Astrocyte of the cerebellum (primary cell): ENCODE measurements around the gene LYPD4.

Experiments used
- DNase-seq: peaks from one replicate; pipeline ENCODE4 v3.0.0-alpha.2; 2011; ENCODE audit warnings: low read depth
- H3K4me3 ChIP-seq: 2 replicates; pipeline ENCODE4 v1.5.1; 2011; ENCODE audit warnings: mild to moderate bottlenecking, low read depth, low read length, moderate library complexity
- in situ Hi-C: cut with HindIII; loops from 2 replicates; pipeline ENCODE4 v1.10.0; 2017; ENCODE audit warnings: low sequenced_read_pairs
- TF ChIP-seq, protein P1 (sequence below): IDR thresholded peaks from 2 replicates; pipeline ENCODE4 v1.5.1; 2012; ENCODE audit warnings: low read length, low read depth, moderate library complexity, mild to moderate bottlenecking; ENCODE audit errors: missing control alignments

The LYPD4 gene

DNA sequence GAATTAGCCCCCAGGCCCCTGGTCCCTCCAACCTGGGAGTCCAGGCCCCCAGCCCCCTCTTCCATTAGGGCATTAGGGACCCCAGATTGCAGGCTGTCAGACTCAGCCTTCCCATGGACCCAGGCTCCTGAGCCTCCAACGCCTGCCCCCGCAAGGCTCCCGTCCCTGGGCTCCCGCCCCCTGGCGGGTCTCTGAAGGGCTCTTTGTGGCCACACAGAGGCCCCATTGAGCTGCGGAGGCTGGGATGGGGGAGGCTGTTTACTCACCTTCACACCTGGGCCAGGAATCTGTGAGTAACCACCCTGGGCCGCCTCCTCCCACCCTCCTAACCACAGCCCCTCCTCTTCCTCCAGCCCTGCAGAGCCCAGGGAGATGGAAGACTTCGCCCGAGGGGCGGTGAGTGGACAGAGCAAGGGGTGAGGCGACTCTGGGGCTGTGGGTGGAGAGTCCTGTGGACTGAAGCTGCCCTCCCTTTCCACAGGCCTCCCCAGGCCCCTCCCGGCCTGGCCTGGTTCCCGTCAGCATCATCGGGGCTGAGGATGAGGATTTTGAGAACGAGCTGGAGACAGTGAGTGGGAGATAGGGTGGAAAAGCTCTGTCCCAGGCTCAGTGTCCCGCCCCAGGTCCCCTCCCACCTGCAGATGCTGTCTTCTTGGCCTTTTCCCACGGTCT lies 43.4 kb upstream of the LYPD4 start:
- H3K4me3 ChIP-seq, result no peak overlapping the region
- in situ Hi-C loops, result no loop called here
- TF ChIP-seq, protein P1, sequence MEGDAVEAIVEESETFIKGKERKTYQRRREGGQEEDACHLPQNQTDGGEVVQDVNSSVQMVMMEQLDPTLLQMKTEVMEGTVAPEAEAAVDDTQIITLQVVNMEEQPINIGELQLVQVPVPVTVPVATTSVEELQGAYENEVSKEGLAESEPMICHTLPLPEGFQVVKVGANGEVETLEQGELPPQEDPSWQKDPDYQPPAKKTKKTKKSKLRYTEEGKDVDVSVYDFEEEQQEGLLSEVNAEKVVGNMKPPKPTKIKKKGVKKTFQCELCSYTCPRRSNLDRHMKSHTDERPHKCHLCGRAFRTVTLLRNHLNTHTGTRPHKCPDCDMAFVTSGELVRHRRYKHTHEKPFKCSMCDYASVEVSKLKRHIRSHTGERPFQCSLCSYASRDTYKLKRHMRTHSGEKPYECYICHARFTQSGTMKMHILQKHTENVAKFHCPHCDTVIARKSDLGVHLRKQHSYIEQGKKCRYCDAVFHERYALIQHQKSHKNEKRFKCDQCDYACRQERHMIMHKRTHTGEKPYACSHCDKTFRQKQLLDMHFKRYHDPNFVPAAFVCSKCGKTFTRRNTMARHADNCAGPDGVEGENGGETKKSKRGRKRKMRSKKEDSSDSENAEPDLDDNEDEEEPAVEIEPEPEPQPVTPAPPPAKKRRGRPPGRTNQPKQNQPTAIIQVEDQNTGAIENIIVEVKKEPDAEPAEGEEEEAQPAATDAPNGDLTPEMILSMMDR, result peak; percentile 12

DNA sequence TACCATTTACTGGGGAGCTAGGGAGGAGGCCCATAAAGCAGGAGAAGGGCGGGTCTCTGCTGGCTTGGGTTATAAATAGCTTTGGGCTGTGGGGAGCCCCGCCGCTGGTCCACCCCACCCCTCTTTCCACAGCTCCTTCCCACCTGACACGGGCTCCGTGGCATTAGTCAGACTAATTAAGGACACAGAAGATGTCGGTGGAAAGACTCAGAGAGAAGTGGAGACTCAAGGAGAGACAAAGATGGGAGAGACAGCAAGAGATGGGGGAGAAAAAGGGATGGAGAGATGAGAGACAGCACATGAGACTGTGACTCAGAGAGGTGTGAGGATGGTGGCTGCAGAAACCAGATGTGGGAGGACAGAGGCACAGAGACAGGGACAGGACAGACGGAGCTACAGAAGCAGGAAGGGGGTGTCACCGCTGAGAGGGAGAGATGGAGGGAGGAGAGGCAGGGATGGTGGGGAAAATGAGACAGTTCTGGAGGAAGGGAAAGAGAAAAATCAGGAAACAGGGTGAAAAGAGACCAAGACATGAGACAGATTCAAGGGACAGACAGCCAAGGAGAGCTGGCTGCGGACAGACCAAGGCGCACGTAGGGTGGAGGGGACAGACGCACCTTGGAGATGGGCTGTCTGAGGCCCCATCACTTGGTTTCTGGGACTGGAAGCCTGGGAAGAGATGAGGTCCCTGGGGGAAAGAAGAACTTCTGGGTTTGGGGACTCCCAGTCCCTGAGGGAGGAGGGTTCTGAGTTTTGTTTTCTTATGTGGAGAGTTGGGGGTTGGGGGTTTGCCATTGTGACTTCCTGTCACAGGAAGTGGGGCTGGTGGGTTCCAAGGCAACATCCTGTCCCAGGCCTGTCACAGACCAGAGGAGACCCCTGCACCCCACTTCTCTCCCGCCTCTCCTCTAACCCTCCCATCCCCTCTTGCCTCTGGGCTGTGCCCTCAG lies 42.6 kb upstream of the LYPD4 start:
- TF ChIP-seq, protein P1, result no peak
- no peak overlapping the region for H3K4me3 ChIP-seq
- in situ Hi-C loops, result no loop called here
- DNase-seq, result no peak

More for the DNA sequence above, 43.4 kb upstream of the LYPD4 start:
- DNase-seq, result peak; percentile 11

DNA sequence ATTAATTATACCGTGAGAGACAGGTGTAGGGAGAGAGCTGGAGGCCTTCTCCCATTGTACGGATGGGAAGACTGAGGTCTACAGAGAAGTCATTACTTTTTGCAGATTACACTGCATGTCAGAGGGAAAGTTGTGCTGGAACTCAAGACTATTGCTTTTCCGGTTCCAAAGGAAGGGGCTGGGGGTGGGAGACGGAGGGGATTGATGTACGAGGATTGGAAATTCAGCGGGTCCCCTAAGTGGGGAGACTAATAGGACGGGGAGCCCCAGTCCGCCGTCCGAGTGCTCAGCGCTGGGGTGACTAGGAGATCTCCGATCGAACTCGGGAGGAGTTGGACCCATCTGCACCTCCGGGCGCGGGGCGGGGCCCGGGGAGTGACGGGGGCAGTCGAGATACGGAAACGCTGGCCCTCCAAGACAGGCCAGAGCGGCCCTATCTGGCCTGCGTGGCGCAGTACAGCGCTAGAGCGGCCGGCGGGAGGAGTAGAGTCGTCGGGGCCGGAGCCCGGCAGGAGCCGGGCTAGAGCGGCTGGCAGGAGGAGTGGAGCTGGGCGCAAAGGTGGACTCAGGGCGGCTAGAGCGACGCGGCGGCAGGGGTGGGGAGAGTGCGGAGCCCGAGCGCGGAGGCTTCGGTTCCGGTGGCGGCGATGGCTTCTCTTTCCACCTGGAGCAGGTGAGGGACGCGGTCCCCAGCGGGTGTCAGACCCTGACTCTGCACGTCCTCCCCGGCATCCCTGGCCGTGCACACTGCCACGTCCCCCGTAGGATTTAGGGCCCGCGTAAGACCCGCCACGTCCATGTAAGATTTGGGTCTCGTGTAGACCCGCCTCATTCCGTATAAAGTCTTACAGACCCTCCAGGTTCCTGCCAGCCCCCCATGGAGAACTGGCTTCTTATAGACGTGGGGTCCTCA lies 39.6 kb upstream of the LYPD4 start:
- TF ChIP-seq, protein P1, result peak; percentile 8
- peak overlapping the region; percentile 61 for H3K4me3 ChIP-seq
- in situ Hi-C loops, result no loop called here
- DNase-seq, result peak; percentile 85

DNA sequence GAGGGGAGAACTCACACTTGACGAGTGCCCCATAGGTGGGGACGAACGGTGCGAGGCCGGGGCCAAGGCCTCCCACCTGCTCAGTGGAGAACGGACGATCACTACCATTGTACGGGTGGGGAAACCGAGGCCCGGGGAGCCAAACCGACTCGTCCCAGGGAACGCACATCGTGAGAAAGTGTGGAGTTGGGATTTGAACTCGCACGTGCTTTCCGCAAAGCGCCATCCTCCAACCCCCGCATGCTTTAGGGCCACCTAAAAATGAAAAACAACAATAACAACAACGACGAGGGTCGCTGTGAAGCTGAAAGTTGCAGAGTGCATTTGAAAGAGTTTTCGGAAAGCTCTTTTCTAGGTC lies 39.0 kb upstream of the LYPD4 start:
- in situ Hi-C loops, result no loop called here
- TF ChIP-seq, protein P1, result no peak
- no peak for DNase-seq
- H3K4me3 ChIP-seq, result peak overlapping the region; percentile 61

DNA sequence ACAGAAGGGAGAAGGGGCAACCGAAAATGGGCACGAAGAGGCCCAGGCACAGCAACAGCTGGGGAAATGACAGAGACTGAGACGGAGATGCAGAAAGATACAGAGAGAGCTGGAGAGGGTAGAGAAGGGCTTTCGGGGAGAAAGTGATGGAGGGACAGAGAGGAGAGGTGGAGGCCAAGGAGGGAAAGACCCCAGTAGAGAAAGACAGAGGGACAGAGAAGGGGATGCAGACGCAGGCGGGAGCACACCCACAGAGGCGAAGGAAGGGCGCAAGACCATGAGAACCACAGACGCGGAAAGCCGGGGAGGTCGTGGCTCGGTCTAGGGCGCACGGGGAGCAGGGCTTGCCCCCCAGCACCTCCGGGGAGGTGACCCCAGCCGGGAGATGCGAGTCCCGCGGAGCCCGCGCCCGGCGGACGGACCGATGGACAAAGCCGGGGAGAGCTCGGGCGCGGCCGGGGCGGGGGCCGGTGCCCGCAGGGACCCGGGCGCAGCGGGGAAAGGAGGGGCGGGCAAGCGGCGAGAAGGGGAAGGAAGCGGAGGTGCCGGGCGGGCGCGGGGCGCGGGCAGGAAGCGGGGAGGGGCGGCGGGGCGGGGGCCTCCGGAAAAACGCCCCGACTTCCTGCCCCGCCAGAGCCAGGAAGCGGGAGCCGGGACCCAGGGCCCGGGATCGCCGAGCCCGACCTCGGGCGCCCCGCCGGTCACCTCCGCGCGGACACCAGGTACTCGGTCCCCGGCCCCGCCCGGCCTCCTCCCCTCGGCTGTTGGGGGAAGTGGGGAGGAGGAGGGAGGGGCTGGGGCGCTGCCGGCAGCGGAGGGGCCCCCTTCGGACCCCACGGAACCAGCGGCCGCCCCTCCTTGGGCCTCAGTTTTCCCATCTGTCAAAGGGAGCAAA lies 38.3 kb upstream of the LYPD4 start, which contains the start of gene ARHGEF1:
TSS of gene ARHGEF1 (plus strand) at position 617 of the 895 bp plus-strand sequence. CDS start 4,899 bp downstream, outside the sequence.
- peak within 1 kb of the TSS; percentile 61 for H3K4me3 ChIP-seq
- TF ChIP-seq, protein P1, result no peak
- DNase-seq, result no peak
- in situ Hi-C loops, result no loop called here
